CD4-positive, alpha-beta memory T cell (primary cell): ENCODE data around the gene TNIP2. TPM values are rescaled to one million over a fixed set of nuclear protein-coding genes. Genes with fewer than 3 reads are reported as not detected.

ENCODE experiments used
- CTCF ChIA-PET: fragments of 350-600 bp; sonication (Branson Sonifier 250); formaldehyde crosslinking; loops from one replicate; lab custom pipeline; 2021; ENCODE audit warnings: inconsistent platforms; ENCODE audit not compliant: partially characterized antibody; lab: Charles Lee
- POLR2A ChIA-PET: fragments of 350-600 bp; sonication (Branson Sonifier 250); formaldehyde crosslinking; loops from one replicate; lab custom pipeline; 2021; ENCODE audit not compliant: partially characterized antibody; lab: Charles Lee
- DNase-seq, 5 donors: peaks; one replicate each; pipeline versions ENCODE4 v3.0.0 to v3.0.0-alpha.2; 2020 to 2022; ENCODE audit warnings: mixed read lengths in 1 of 5
- H3K27ac ChIP-seq: one replicate; pipeline ENCODE4 v1.7.0; 2013; ENCODE audit warnings: low read depth, low read length
- H3K27me3 ChIP-seq: 2 replicates; pipeline ENCODE4 v1.7.0; 2013; ENCODE audit warnings: mild to moderate bottlenecking, low read length, moderate library complexity; ENCODE audit not compliant: insufficient read depth
- H3K36me3 ChIP-seq: 2 replicates; pipeline ENCODE4 v1.7.0; 2013; ENCODE audit warnings: mild to moderate bottlenecking, low read length, moderate library complexity; ENCODE audit not compliant: insufficient read depth
- H3K4me1 ChIP-seq: 2 replicates; pipeline ENCODE4 v1.7.0; 2013; ENCODE audit warnings: mild to moderate bottlenecking, low read length, moderate library complexity; ENCODE audit not compliant: insufficient read depth
- H3K4me3 ChIP-seq, 2 donors: one replicate each; pipeline ENCODE4 v1.7.0; 2013; ENCODE audit warnings: low read length in 2 of 2, mild to moderate bottlenecking in 1 of 2
- H3K9me3 ChIP-seq, 2 donors: one replicate each; pipeline ENCODE4 v1.7.0; 2013; ENCODE audit warnings: low read length in 2 of 2, control low read depth in 1 of 2; ENCODE audit not compliant: control insufficient read depth in 1 of 2
- H3K27ac Mint-ChIP-seq, 7 donors: one replicate each; pipeline ENCODE4 v1.8.0; 2020 to 2021; ENCODE audit warnings: mixed read lengths in 7 of 7, mild to moderate bottlenecking in 6 of 7, inconsistent platforms in 3 of 7, moderate library complexity in 3 of 7
- H3K27me3 Mint-ChIP-seq, 2 donors: one replicate each; pipeline ENCODE4 v1.8.0; 2020 to 2021; ENCODE audit warnings: mixed read lengths in 2 of 2
- H3K36me3 Mint-ChIP-seq, 2 donors: one replicate each; pipeline ENCODE4 v1.8.0; 2020 to 2021; ENCODE audit warnings: mixed read lengths in 2 of 2, inconsistent platforms in 1 of 2, mild to moderate bottlenecking in 1 of 2
- H3K4me1 Mint-ChIP-seq, 4 donors: one replicate each; pipeline ENCODE4 v1.8.0; 2020 to 2021; ENCODE audit warnings: mixed read lengths in 4 of 4, mild to moderate bottlenecking in 1 of 4
- H3K4me3 Mint-ChIP-seq, 8 donors: one replicate each; pipeline ENCODE4 v1.8.0; 2020 to 2021; ENCODE audit warnings: mixed read lengths in 8 of 8, mild to moderate bottlenecking in 7 of 8, moderate library complexity in 6 of 8, inconsistent platforms in 3 of 8
- H3K9me3 Mint-ChIP-seq, 8 donors: one replicate each; pipeline ENCODE4 v1.8.0; 2020 to 2021; ENCODE audit warnings: mixed read lengths in 8 of 8, mild to moderate bottlenecking in 5 of 8, inconsistent platforms in 3 of 8, moderate library complexity in 1 of 8
- intact Hi-C: fragments of 100-400 bp; cut with micrococcal nuclease; formaldehyde crosslinking; loops from one replicate; pipeline ENCODE4 v1.15.1; 2023
- polyA plus RNA-seq, 2 donors: library from polyadenylated mRNA; unstranded; fragments of 300-500 nt; fragmentation: Illumina TruSeq; gene quantifications; one replicate each; pipeline ENCODE4 v1.2.3, GENCODE V29; 2021
- total RNA-seq, 2 experiments: library from RNA; stranded (reverse); gene quantifications; one replicate each; pipeline ENCODE4 v1.2.3, GENCODE V29; 2021

Gene TNIP2
- total and polyA plus RNA-seq, 4 experiments from 2014 or later: 45.8 to 50.5 (median 49.2) TPM

- H3K36me3 ChIP-seq: peaks cover 45% of the 10 kb centered on the region
- H3K27me3 ChIP-seq: no peaks in the 10 kb centered on the region
- H3K9me3 ChIP-seq: no peaks in the 10 kb centered on the region
- no peaks in the 10 kb centered on the region for H3K4me1 Mint-ChIP-seq
- no peak overlapping the region for H3K4me3 Mint-ChIP-seq
- H3K4me3 ChIP-seq: no peak overlapping the region
- H3K9me3 Mint-ChIP-seq: peaks cover 0 to 3% (median 0%) of the 10 kb centered on the region in 8 donors
- no peak overlapping the region for H3K27ac ChIP-seq
- H3K27me3 Mint-ChIP-seq: no peaks in the 10 kb centered on the region
- peaks cover 40 to 52% of the 10 kb centered on the region in 2 donors for H3K36me3 Mint-ChIP-seq
- POLR2A ChIA-PET: no interaction called here
- H3K27ac Mint-ChIP-seq: peak overlapping the region in 2 of 7 donors; percentile 26 to 30
- intact Hi-C loops: no loop called here
- CTCF ChIA-PET: no interaction called here
- DNase-seq: no peak
- no peaks in the 10 kb centered on the region for H3K4me1 ChIP-seq
Measured at GRCh38 chr4:2702361-2702760, 53.8 kb downstream of the TNIP2 start.

- Histone ChIP-seq H3K27ac (no peak overlapping the region), H3K9me3 (no peaks in the 10 kb centered on the region), H3K27me3 (no peaks in the 10 kb centered on the region), H3K4me3 (no peak overlapping the region), H3K36me3 (peaks cover 63% of the 10 kb centered on the region), H3K4me1 (no peaks in the 10 kb centered on the region)
- Mint-ChIP-seq H3K27me3 (no peaks in the 10 kb centered on the region), H3K27ac (peak overlapping the region in 1 of 7 donors; percentile 31), H3K4me1 (no peaks in the 10 kb centered on the region), H3K4me3 (no peak overlapping the region), H3K36me3 (peaks cover 49 to 67% of the 10 kb centered on the region in 2 donors), H3K9me3 (peaks cover 0 to 3% (median 0%) of the 10 kb centered on the region in 8 donors)
- intact Hi-C loops: no loop called here
- no peak for DNase-seq
- POLR2A ChIA-PET: no interaction called here
- CTCF ChIA-PET: no interaction called here
Measured at GRCh38 chr4:2700031-2700430, 56.1 kb downstream of the TNIP2 start.

- H3K4me1 Mint-ChIP-seq: no peaks in the 10 kb centered on the region
- POLR2A ChIA-PET: no interaction called here
- peak overlapping the region in 4 of 7 donors; percentile 5 to 61 (median 38) for H3K27ac Mint-ChIP-seq
- H3K4me1 ChIP-seq: no peaks in the 10 kb centered on the region
- peaks cover 53 to 72% of the 10 kb centered on the region in 2 donors for H3K36me3 Mint-ChIP-seq
- H3K27me3 ChIP-seq: no peaks in the 10 kb centered on the region
- H3K36me3 ChIP-seq: peaks cover 68% of the 10 kb centered on the region
- no peaks in the 10 kb centered on the region for H3K9me3 ChIP-seq
- no peaks in the 10 kb centered on the region for H3K27me3 Mint-ChIP-seq
- H3K4me3 ChIP-seq: no peak overlapping the region
- peaks cover 0 to 3% (median 0%) of the 10 kb centered on the region in 8 donors for H3K9me3 Mint-ChIP-seq
- DNase-seq: no peak
- no peak overlapping the region for H3K4me3 Mint-ChIP-seq
- CTCF ChIA-PET: no interaction called here
- intact Hi-C loops: no loop called here
- H3K27ac ChIP-seq: no peak overlapping the region
Measured at GRCh38 chr4:2699534-2699933, 56.6 kb downstream of the TNIP2 start.

- no peak overlapping the region for H3K4me3 Mint-ChIP-seq
- H3K4me1 Mint-ChIP-seq: no peaks in the 10 kb centered on the region
- no peaks in the 10 kb centered on the region for H3K27me3 Mint-ChIP-seq
- intact Hi-C loops: no loop called here
- Histone ChIP-seq H3K36me3 (peaks cover 72% of the 10 kb centered on the region), H3K9me3 (no peaks in the 10 kb centered on the region), H3K27me3 (no peaks in the 10 kb centered on the region), H3K4me3 (no peak overlapping the region), H3K4me1 (no peaks in the 10 kb centered on the region), H3K27ac (no peak overlapping the region)
- CTCF ChIA-PET: no interaction called here
- peak overlapping the region in 2 of 7 donors; percentile 24 to 62 for H3K27ac Mint-ChIP-seq
- no peak for DNase-seq
- POLR2A ChIA-PET: no interaction called here
- H3K9me3 Mint-ChIP-seq: peaks cover 0 to 3% (median 0%) of the 10 kb centered on the region in 8 donors
- H3K36me3 Mint-ChIP-seq: peaks cover 57 to 78% of the 10 kb centered on the region in 2 donors
Measured at GRCh38 chr4:2698951-2699505, 57.1 kb downstream of the TNIP2 start.

- no peaks in the 10 kb centered on the region for H3K4me1 Mint-ChIP-seq
- Histone ChIP-seq H3K4me3 (no peak overlapping the region), H3K27ac (no peak overlapping the region), H3K27me3 (no peaks in the 10 kb centered on the region), H3K9me3 (no peaks in the 10 kb centered on the region), H3K4me1 (no peaks in the 10 kb centered on the region), H3K36me3 (peaks cover 74% of the 10 kb centered on the region)
- no peak for DNase-seq
- peaks cover 0 to 3% (median 0%) of the 10 kb centered on the region in 8 donors for H3K9me3 Mint-ChIP-seq
- intact Hi-C loops: no loop called here
- peaks cover 62 to 83% of the 10 kb centered on the region in 2 donors for H3K36me3 Mint-ChIP-seq
- H3K27ac Mint-ChIP-seq: no peak overlapping the region
- H3K4me3 Mint-ChIP-seq: no peak overlapping the region
- ChIA-PET CTCF (no interaction called here), POLR2A (no interaction called here)
- no peaks in the 10 kb centered on the region for H3K27me3 Mint-ChIP-seq
Measured at GRCh38 chr4:2698504-2698903, 57.6 kb downstream of the TNIP2 start.

GRCh38 chr4:2697995-2698414, 58.1 kb downstream of the TNIP2 start:
- Mint-ChIP-seq H3K4me1 (no peaks in the 10 kb centered on the region), H3K27ac (peak overlapping the region in 2 of 7 donors; percentile 8 to 52), H3K4me3 (no peak overlapping the region), H3K36me3 (peaks cover 65 to 87% of the 10 kb centered on the region in 2 donors), H3K27me3 (no peaks in the 10 kb centered on the region), H3K9me3 (peaks cover 0 to 3% (median 0%) of the 10 kb centered on the region in 8 donors)
- intact Hi-C loops: no loop called here
- no peak overlapping the region for H3K27ac ChIP-seq
- H3K4me1 ChIP-seq: no peaks in the 10 kb centered on the region
- H3K27me3 ChIP-seq: no peaks in the 10 kb centered on the region
- ChIA-PET POLR2A (no interaction called here), CTCF (no interaction called here)
- H3K36me3 ChIP-seq: peaks cover 74% of the 10 kb centered on the region
- no peaks in the 10 kb centered on the region for H3K9me3 ChIP-seq
- H3K4me3 ChIP-seq: no peak overlapping the region
- DNase-seq: no peak

- no peaks in the 10 kb centered on the region for H3K4me1 Mint-ChIP-seq
- no peak overlapping the region for H3K27ac ChIP-seq
- POLR2A ChIA-PET: no interaction called here
- peaks cover 74% of the 10 kb centered on the region for H3K36me3 ChIP-seq
- CTCF ChIA-PET: no interaction called here
- H3K27ac Mint-ChIP-seq: peak overlapping the region in 2 of 7 donors; percentile 55 to 68
- no peak overlapping the region for H3K4me3 Mint-ChIP-seq
- no peaks in the 10 kb centered on the region for H3K27me3 Mint-ChIP-seq
- intact Hi-C loops: no loop called here
- DNase-seq: no peak
- H3K36me3 Mint-ChIP-seq: peaks cover 64 to 87% of the 10 kb centered on the region in 2 donors
- no peaks in the 10 kb centered on the region for H3K4me1 ChIP-seq
- H3K27me3 ChIP-seq: no peaks in the 10 kb centered on the region
- H3K9me3 Mint-ChIP-seq: no peaks in the 10 kb centered on the region
- no peak overlapping the region for H3K4me3 ChIP-seq
- no peaks in the 10 kb centered on the region for H3K9me3 ChIP-seq
Measured at GRCh38 chr4:2696423-2696822, 59.7 kb downstream of the TNIP2 start.
